NCI-H345 treated with DMSO at 0.1 percent for 48 hours (cell line): Measurements from ENCODE around the gene POLK.
"Not testable (repeated sequence)": the region's sequence is repeated elsewhere in the genome, so short reads cannot be mapped to it uniquely, and the experiment has no call there.

Source experiments
- DNase-seq: peaks from one replicate; lab custom pipeline; 2025; ENCODE audit not compliant: unreplicated experiment; lab: John Stamatoyannopoulos, UW

The POLK gene

GRCh38 chr5:75608870-75609269 is 97.2 kb downstream of the POLK start:
- no peak for DNase-seq

- DNase-seq = no peak
Observed at GRCh38 chr5:75610201-75610600, 98.5 kb downstream of the POLK start.

- not testable (repeated sequence) for DNase-seq
Observed at GRCh38 chr5:75610859-75611310, 99.2 kb downstream of the POLK start.

GRCh38 chr5:75611311-75612225 is 99.9 kb downstream of the POLK start, which contains the start of gene ANKDD1B:
ANKDD1B (plus strand) TSS chr5:75611453; CDS start chr5:75611635, 182 bp downstream.
- DNase-seq = no peak

GRCh38 chr5:75612226-75612569 is 100.5 kb downstream of the POLK start:
- no peak for DNase-seq

- DNase-seq = no peak
Observed at GRCh38 chr5:75612901-75613300, 101.2 kb downstream of the POLK start.

- no peak for DNase-seq
Observed at GRCh38 chr5:75614176-75614575, 102.5 kb downstream of the POLK start.

GRCh38 chr5:75616371-75616881 is 104.7 kb downstream of the POLK start:
- no peak for DNase-seq

- DNase-seq = no peak
Observed at GRCh38 chr5:75616971-75617621, 105.4 kb downstream of the POLK start.

- DNase-seq = no peak
Observed at GRCh38 chr5:75617736-75618352, 106.2 kb downstream of the POLK start.

- no peak for DNase-seq
Observed at GRCh38 chr5:75620184-75620959, 108.7 kb downstream of the POLK start.

- no peak for DNase-seq
Observed at GRCh38 chr5:75622564-75622963, 110.9 kb downstream of the POLK start.

GRCh38 chr5:75623846-75624245 is 112.2 kb downstream of the POLK start:
- DNase-seq = no peak

- no peak for DNase-seq
Observed at GRCh38 chr5:75626959-75627358, 115.3 kb downstream of the POLK start.

- DNase-seq = no peak
Observed at GRCh38 chr5:75627801-75628200, 116.1 kb downstream of the POLK start.

- no peak for DNase-seq
Observed at GRCh38 chr5:75630875-75631274, 119.2 kb downstream of the POLK start.

- no peak for DNase-seq
Observed at GRCh38 chr5:75632321-75632720, 120.6 kb downstream of the POLK start.

- no peak for DNase-seq
Observed at GRCh38 chr5:75637949-75638348, 126.3 kb downstream of the POLK start.

GRCh38 chr5:75639535-75640311 is 128.0 kb downstream of the POLK start:
- no peak for DNase-seq

GRCh38 chr5:75640395-75640794 is 128.7 kb downstream of the POLK start:
- no peak for DNase-seq
